IMR-90 (cell line): ENCODE measurements around the gene KCNQ1. TPM values are rescaled to one million over a fixed set of nuclear protein-coding genes. Genes with fewer than 3 reads are reported as not detected.
A peak's percentile ranks its signal among the peaks of the same experiment; 100 is the strongest.

Source experiments
- ATAC-seq: fragments of 200-7000 bp; cut with Tn5 transposase; 2 replicates; pipeline ENCODE4 v1.9.1; 2020; ENCODE audit warnings: low read depth, mild to moderate bottlenecking, moderate library complexity
- BruUV-seq: library from RNA; stranded (reverse); fragments of 400-500 nt; replicated peaks from 2 replicates; lab custom pipeline; 2021; lab: Mats Ljungman, UMichigan
- CTCF ChIA-PET: fragments of 300-600 bp; formaldehyde crosslinking; extraction: SDS; loops from one replicate; lab custom pipeline; 2021; ENCODE audit warnings: antibody characterized with exemption; lab: Yijun Ruan, JAX
- POLR2A ChIA-PET: fragments of 300-600 bp; sonication (Branson Sonifier 250); formaldehyde crosslinking; loops from one replicate; lab custom pipeline; 2022; ENCODE audit warnings: antibody characterized with exemption; ENCODE audit not compliant: unreplicated experiment; lab: Charles Lee
- DNase-seq: peaks from one replicate; pipeline ENCODE4 v3.0.0; 2013
- H2AFZ ChIP-seq: replicated peaks from 2 replicates; pipeline ENCODE3; 2013; ENCODE audit warnings: low read length, mild to moderate bottlenecking; ENCODE audit not compliant: poor library complexity
- H2AK5ac ChIP-seq: 2 replicates; pipeline ENCODE4 v1.6.1; 2013; ENCODE audit warnings: low read depth, low read length, inconsistent platforms
- H2AK9ac ChIP-seq: replicated peaks from 2 replicates; pipeline ENCODE3; 2013; ENCODE audit warnings: mild to moderate bottlenecking, low read depth, low read length, moderate library complexity; ENCODE audit not compliant: poor library complexity
- H2BK120ac ChIP-seq: 2 replicates; pipeline ENCODE4 v1.6.1; 2013; ENCODE audit warnings: low read depth, low read length, inconsistent platforms
- H2BK15ac ChIP-seq: 3 replicates; pipeline ENCODE4 v1.6.1; 2013; ENCODE audit warnings: low read depth, low read length, inconsistent platforms
- H2BK20ac ChIP-seq: 2 replicates; pipeline ENCODE4 v1.6.1; 2013; ENCODE audit warnings: low read depth, mild to moderate bottlenecking, inconsistent platforms, low read length, moderate library complexity
- H2BK5ac ChIP-seq: 2 replicates; pipeline ENCODE4 v1.6.1; 2013; ENCODE audit warnings: mild to moderate bottlenecking, low read depth, low read length, inconsistent platforms; ENCODE audit not compliant: poor library complexity, severe bottlenecking
- H3K14ac ChIP-seq: replicated peaks from 2 replicates; pipeline ENCODE4 v1.6.1; 2013; ENCODE audit warnings: low read depth, low read length, inconsistent platforms
- H3K18ac ChIP-seq: 2 replicates; pipeline ENCODE4 v1.6.1; 2013; ENCODE audit warnings: low read depth, low read length, control low read depth
- H3K23ac ChIP-seq: 2 replicates; pipeline ENCODE4 v1.6.1; 2013; ENCODE audit warnings: low read depth, low read length, inconsistent platforms
- H3K27ac ChIP-seq: 2 replicates; pipeline ENCODE4 v1.5.1; 2013; ENCODE audit warnings: mild to moderate bottlenecking, control low read depth, low read length; ENCODE audit not compliant: insufficient read depth
- H3K27me3 ChIP-seq: 2 replicates; pipeline ENCODE4 v1.6.1; 2013; ENCODE audit warnings: low read length; ENCODE audit not compliant: control insufficient read depth, insufficient read depth
- H3K36me3 ChIP-seq: 2 replicates; pipeline ENCODE4 v1.6.1; 2013; ENCODE audit warnings: low read length, mixed read lengths; ENCODE audit not compliant: control insufficient read depth, insufficient read depth
- H3K4ac ChIP-seq: 2 replicates; pipeline ENCODE4 v1.6.1; 2013; ENCODE audit warnings: low read depth, low read length, inconsistent platforms
- H3K4me1 ChIP-seq: 2 replicates; pipeline ENCODE4 v1.6.1; 2013; ENCODE audit warnings: low read length, mixed read lengths; ENCODE audit not compliant: control insufficient read depth, insufficient read depth
- H3K4me2 ChIP-seq: 2 replicates; pipeline ENCODE4 v1.6.1; 2013; ENCODE audit warnings: low read depth, mild to moderate bottlenecking, control low read depth, low read length, moderate library complexity
- H3K4me3 ChIP-seq: 2 replicates; pipeline ENCODE4 v1.5.1; 2013; ENCODE audit warnings: low read depth, mild to moderate bottlenecking, control low read depth, low read length, moderate library complexity; ENCODE audit not compliant: insufficient read depth
- H3K56ac ChIP-seq: 2 replicates; pipeline ENCODE4 v1.6.1; 2013; ENCODE audit warnings: low read length, inconsistent platforms; ENCODE audit not compliant: insufficient read depth; ENCODE audit errors: extremely low read depth
- H3K79me1 ChIP-seq, 2 experiments: 2 replicates each; pipeline ENCODE4 v1.6.1; 2013; ENCODE audit warnings: low read length in 2 of 2, inconsistent platforms in 1 of 2, low read depth in 1 of 2
- H3K9ac ChIP-seq: 2 replicates; pipeline ENCODE4 v1.6.1; 2013; ENCODE audit warnings: low read depth, low read length, control low read depth
- H3K9me1 ChIP-seq: 2 replicates; pipeline ENCODE4 v1.6.1; 2013; ENCODE audit warnings: low read length, inconsistent platforms; ENCODE audit not compliant: insufficient read depth
- H3K9me3 ChIP-seq: 2 replicates; pipeline ENCODE4 v1.6.1; 2013; ENCODE audit warnings: low read length; ENCODE audit not compliant: control insufficient read depth, insufficient read depth
- H4K20me1 ChIP-seq: 2 replicates; pipeline ENCODE4 v1.6.1; 2013; ENCODE audit warnings: low read length, inconsistent platforms; ENCODE audit not compliant: insufficient read depth
- H4K5ac ChIP-seq: 2 replicates; pipeline ENCODE4 v1.6.1; 2013; ENCODE audit warnings: mild to moderate bottlenecking, low read depth, low read length, control low read depth
- H4K8ac ChIP-seq, 2 experiments: 2 replicates each; pipeline ENCODE4 v1.6.1; 2013; ENCODE audit warnings: low read depth in 2 of 2, low read length in 2 of 2, control low read depth in 1 of 2, inconsistent platforms in 1 of 2
- H4K91ac ChIP-seq: 2 replicates; pipeline ENCODE4 v1.6.1; 2013; ENCODE audit warnings: low read depth, low read length, inconsistent platforms; ENCODE audit not compliant: insufficient read depth
- BHLHE40 ChIP-seq: fragments of 150-350 bp; IDR thresholded peaks from 2 replicates; pipeline ENCODE4 v1.6.1; 2016; ENCODE audit warnings: mild to moderate bottlenecking, low read depth, low read length
- CEBPB ChIP-seq: IDR thresholded peaks from 2 replicates; pipeline ENCODE4 v1.6.1; 2012; ENCODE audit warnings: low read depth, low read length, improper control_type of control experiment
- CHD1 ChIP-seq: IDR thresholded peaks from 2 replicates; pipeline ENCODE4 v1.6.1; 2012; ENCODE audit warnings: low read depth, low read length, improper control_type of control experiment
- ELK1 ChIP-seq: fragments of 150-350 bp; IDR thresholded peaks from 2 replicates; pipeline ENCODE4 v1.6.1; 2016; ENCODE audit warnings: low read depth, mild to moderate bottlenecking, low read length, moderate library complexity, borderline replicate concordance
- FOS ChIP-seq: fragments of 150-350 bp; IDR thresholded peaks from 2 replicates; pipeline ENCODE4 v1.6.1; 2016; ENCODE audit warnings: low read depth, low read length
- MAFK ChIP-seq: IDR thresholded peaks from 2 replicates; pipeline ENCODE4 v1.6.1; 2012; ENCODE audit warnings: low read depth, low read length, improper control_type of control experiment
- MAZ ChIP-seq: IDR thresholded peaks from 2 replicates; pipeline ENCODE4 v1.6.1; 2012; ENCODE audit warnings: low read depth, mild to moderate bottlenecking, low read length, improper control_type of control experiment, moderate library complexity, borderline replicate concordance
- MXI1 ChIP-seq: IDR thresholded peaks from 2 replicates; pipeline ENCODE4 v1.6.1; 2012; ENCODE audit warnings: low read depth, mild to moderate bottlenecking, low read length, moderate library complexity, borderline replicate concordance
- NFE2L2 ChIP-seq: fragments of 150-350 bp; IDR thresholded peaks from 2 replicates; pipeline ENCODE4 v1.6.1; 2016; ENCODE audit warnings: low read depth, mild to moderate bottlenecking, low read length
- POLR2A ChIP-seq: IDR thresholded peaks from 2 replicates; pipeline ENCODE4 v1.6.1; 2012; ENCODE audit warnings: mild to moderate bottlenecking, low read depth, low read length
- RAD21 ChIP-seq: IDR thresholded peaks from 2 replicates; pipeline ENCODE4 v1.6.1; 2012; ENCODE audit warnings: low read length, improper control_type of control experiment
- RCOR1 ChIP-seq: IDR thresholded peaks from 2 replicates; pipeline ENCODE4 v1.6.1; 2012; ENCODE audit warnings: mild to moderate bottlenecking, low read length, improper control_type of control experiment; ENCODE audit not compliant: insufficient replicate concordance
- RFX5 ChIP-seq: IDR thresholded peaks from 2 replicates; pipeline ENCODE4 v1.8.0; 2012; ENCODE audit warnings: low read depth, mild to moderate bottlenecking, low read length, moderate library complexity
- SMC3 ChIP-seq: fragments of 150-350 bp; IDR thresholded peaks from 2 replicates; pipeline ENCODE4 v1.6.1; 2016; ENCODE audit warnings: low read depth, mild to moderate bottlenecking, antibody characterized with exemption, low read length, moderate library complexity
- WGBS, 2 experiments: methylation state at CpG; one replicate each; pipeline versions ENCODE4 v1.1.5 to v1.1.7; 2013; ENCODE audit warnings: missing lambda C conversion rate in 2 of 2; ENCODE audit not compliant: insufficient read length in 1 of 2; ENCODE audit errors: extremely low coverage in 2 of 2; 5-methylcytosine and 5-hydroxymethylcytosine counted together
- dilution Hi-C: fragments of 300-500 bp; cut with HindIII; formaldehyde crosslinking; loops from one replicate; pipeline ENCODE4 v1.14.3; 2018; ENCODE audit warnings: low sequenced_read_pairs; ENCODE audit not compliant: unreplicated experiment
- in situ Hi-C: fragments of 300-500 bp; cut with MboI; formaldehyde crosslinking; loops from 3 replicates; pipeline ENCODE4 v1.14.3; 2019; ENCODE audit warnings: low sequenced_read_pairs, inconsistent platforms, mixed read lengths
- intact Hi-C: fragments of 100-400 bp; cut with micrococcal nuclease; formaldehyde crosslinking; loops from 2 replicates; pipeline ENCODE4 v1.10.0; 2022
- polyA plus RNA-seq, 3 experiments: library from polyadenylated mRNA; depleted of rRNA; stranded (reverse); fragments of >200 nt; gene quantifications; 2 replicates each; pipeline ENCODE4 v1.2.3, GENCODE V29; 2012; ENCODE audit warnings: low replicate concordance in 1 of 3
- total RNA-seq: library from RNA; depleted of rRNA; stranded (reverse); fragments of >200 nt; gene quantifications from 2 replicates; pipeline ENCODE4 v1.2.3, GENCODE V29; 2012
- TF ChIP-seq, protein P1 (sequence below): fragments of 150-350 bp; IDR thresholded peaks from 2 replicates; pipeline ENCODE4 v1.6.1; 2017; ENCODE audit warnings: mild to moderate bottlenecking, antibody characterized with exemption, low read length, low read depth
- TF ChIP-seq, protein P2 (sequence below): conservative IDR thresholded peaks from 2 replicates; pipeline ENCODE4 v1.5.1; 2012; ENCODE audit warnings: mild to moderate bottlenecking, low read depth, low read length, improper control_type of control experiment

KCNQ1 gene
- total and polyA plus RNA-seq, 2 of the 4 experiments (the other 2 are of a cell fraction) = 0.07 TPM; not detected in 1

- Histone ChIP-seq H3K36me3 (no peaks in the 10 kb centered on the region), H3K79me1 (no peaks in the 10 kb centered on the region), H3K9ac (no peak overlapping the region), H3K27me3 (peaks cover 73% of the 10 kb centered on the region), H3K9me1 (no peaks in the 10 kb centered on the region), H4K20me1 (no peaks in the 10 kb centered on the region), H2AK9ac (no peak overlapping the region), H3K56ac (no peak overlapping the region), H2BK15ac (no peak overlapping the region), H3K4me1 (no peaks in the 10 kb centered on the region), H4K5ac (no peak overlapping the region), H3K9me3 (no peaks in the 10 kb centered on the region), H2BK120ac (no peak overlapping the region), H4K8ac (no peak overlapping the region), H3K18ac (no peak overlapping the region), H3K4ac (no peak overlapping the region), H3K23ac (no peak overlapping the region), H4K91ac (no peak overlapping the region), H2AFZ (peak overlapping the region; percentile 21), H3K27ac (no peak overlapping the region), H3K4me2 (no peak overlapping the region), H2BK5ac (no peak overlapping the region), H2BK20ac (no peak overlapping the region), H3K4me3 (no peak overlapping the region), H2AK5ac (no peak overlapping the region), H3K14ac (no peak overlapping the region)
- dilution Hi-C loops (no loop called here), intact Hi-C loops (no loop called here), in situ Hi-C loops (no loop called here)
- POLR2A ChIA-PET = no interaction called here
- WGBS, 2 experiments = 68% methylated on average over 6 of the region's 17 CpGs; no CpG with 5 or more reads in 1 of the 2 experiments
- TF ChIP-seq SMC3 (no peak), RFX5 (no peak), MXI1 (no peak), BHLHE40 (no peak), ELK1 (no peak), CHD1 (no peak), NFE2L2 (no peak), FOS (no peak), CEBPB (no peak), RCOR1 (no peak), MAZ (no peak), POLR2A (no peak), MAFK (no peak), RAD21 (no peak)
- TF ChIP-seq, protein P1, sequence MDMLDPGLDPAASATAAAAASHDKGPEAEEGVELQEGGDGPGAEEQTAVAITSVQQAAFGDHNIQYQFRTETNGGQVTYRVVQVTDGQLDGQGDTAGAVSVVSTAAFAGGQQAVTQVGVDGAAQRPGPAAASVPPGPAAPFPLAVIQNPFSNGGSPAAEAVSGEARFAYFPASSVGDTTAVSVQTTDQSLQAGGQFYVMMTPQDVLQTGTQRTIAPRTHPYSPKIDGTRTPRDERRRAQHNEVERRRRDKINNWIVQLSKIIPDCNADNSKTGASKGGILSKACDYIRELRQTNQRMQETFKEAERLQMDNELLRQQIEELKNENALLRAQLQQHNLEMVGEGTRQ = no peak
- TF ChIP-seq, protein P2, sequence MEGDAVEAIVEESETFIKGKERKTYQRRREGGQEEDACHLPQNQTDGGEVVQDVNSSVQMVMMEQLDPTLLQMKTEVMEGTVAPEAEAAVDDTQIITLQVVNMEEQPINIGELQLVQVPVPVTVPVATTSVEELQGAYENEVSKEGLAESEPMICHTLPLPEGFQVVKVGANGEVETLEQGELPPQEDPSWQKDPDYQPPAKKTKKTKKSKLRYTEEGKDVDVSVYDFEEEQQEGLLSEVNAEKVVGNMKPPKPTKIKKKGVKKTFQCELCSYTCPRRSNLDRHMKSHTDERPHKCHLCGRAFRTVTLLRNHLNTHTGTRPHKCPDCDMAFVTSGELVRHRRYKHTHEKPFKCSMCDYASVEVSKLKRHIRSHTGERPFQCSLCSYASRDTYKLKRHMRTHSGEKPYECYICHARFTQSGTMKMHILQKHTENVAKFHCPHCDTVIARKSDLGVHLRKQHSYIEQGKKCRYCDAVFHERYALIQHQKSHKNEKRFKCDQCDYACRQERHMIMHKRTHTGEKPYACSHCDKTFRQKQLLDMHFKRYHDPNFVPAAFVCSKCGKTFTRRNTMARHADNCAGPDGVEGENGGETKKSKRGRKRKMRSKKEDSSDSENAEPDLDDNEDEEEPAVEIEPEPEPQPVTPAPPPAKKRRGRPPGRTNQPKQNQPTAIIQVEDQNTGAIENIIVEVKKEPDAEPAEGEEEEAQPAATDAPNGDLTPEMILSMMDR = no peak
- BruUV-seq = no TSS peak
- DNase-seq (no peak), ATAC-seq (no peak)
- CTCF ChIA-PET = no interaction called here
Measured at GRCh38 chr11:2719831-2720590, 275.2 kb downstream of the KCNQ1 start.
